Endothelial cell (in vitro differentiated cells): ENCODE measurements around the gene ENO4. TPM values are rescaled to one million over a fixed set of nuclear protein-coding genes. Genes with fewer than 3 reads are reported as not detected.

Experiments used
- DNase-seq: peaks from one replicate; pipeline ENCODE4 v3.0.0; 2021; ENCODE audit warnings: low spot score
- H3K27ac Mint-ChIP-seq: one replicate; pipeline ENCODE4 v1.8.0; 2021; ENCODE audit warnings: mixed read lengths, inconsistent platforms; ENCODE audit not compliant: unreplicated experiment
- H3K27me3 Mint-ChIP-seq: one replicate; pipeline ENCODE4 v1.8.0; 2021; ENCODE audit warnings: mild to moderate bottlenecking, moderate library complexity, mixed read lengths, inconsistent platforms; ENCODE audit not compliant: unreplicated experiment
- H3K36me3 Mint-ChIP-seq: one replicate; pipeline ENCODE4 v1.8.0; 2021; ENCODE audit warnings: mild to moderate bottlenecking, low read depth, mixed read lengths, inconsistent platforms; ENCODE audit not compliant: unreplicated experiment
- H3K4me1 Mint-ChIP-seq: one replicate; pipeline ENCODE4 v1.8.0; 2021; ENCODE audit warnings: mild to moderate bottlenecking, mixed read lengths, inconsistent platforms; ENCODE audit not compliant: unreplicated experiment
- H3K4me3 Mint-ChIP-seq: one replicate; pipeline ENCODE4 v1.8.0; 2021; ENCODE audit warnings: mild to moderate bottlenecking, mixed read lengths, inconsistent platforms; ENCODE audit not compliant: unreplicated experiment
- H3K9me3 Mint-ChIP-seq: one replicate; pipeline ENCODE4 v1.8.0; 2021; ENCODE audit warnings: mixed read lengths, inconsistent platforms; ENCODE audit not compliant: unreplicated experiment
- CTCF ChIP-seq: fragments of 200-600 bp; sonication (generic); IDR thresholded peaks from one replicate; pipeline ENCODE4 v1.5.0; 2021; ENCODE audit warnings: antibody characterized with exemption; ENCODE audit not compliant: unreplicated experiment
- total RNA-seq: library from RNA; stranded (reverse); fragmentation: NEBNext Ultra II Directional; extraction: Animal tissue kit (Norgen Biotek cat#: 25700); gene quantifications from one replicate; pipeline ENCODE4 v1.2.1, GENCODE V29; 2021; ENCODE audit not compliant: unreplicated experiment

ENO4 gene
- total RNA-seq, 1 donor from 2014 or later = 1.1 TPM

- Mint-ChIP-seq H3K27ac (no peak overlapping the region), H3K36me3 (peaks cover 28% of the 10 kb centered on the region), H3K4me1 (no peaks in the 10 kb centered on the region), H3K27me3 (no peaks in the 10 kb centered on the region), H3K9me3 (no peaks in the 10 kb centered on the region), H3K4me3 (no peak overlapping the region)
- no peak for DNase-seq
- no peak for TF ChIP-seq CTCF
These were observed 60.0 kb downstream of the ENO4 start for GRCh38 chr10:116909307-116909706.

- H3K27me3 Mint-ChIP-seq = no peaks in the 10 kb centered on the region
- H3K36me3 Mint-ChIP-seq = peaks cover 34% of the 10 kb centered on the region
- H3K4me1 Mint-ChIP-seq = no peaks in the 10 kb centered on the region
- DNase-seq = no peak
- no peak overlapping the region for H3K4me3 Mint-ChIP-seq
- H3K9me3 Mint-ChIP-seq = no peaks in the 10 kb centered on the region
- no peak for TF ChIP-seq CTCF
- H3K27ac Mint-ChIP-seq = no peak overlapping the region
These were observed 61.6 kb downstream of the ENO4 start for GRCh38 chr10:116910910-116911309.

- TF ChIP-seq CTCF = no peak
- no peak overlapping the region for H3K4me3 Mint-ChIP-seq
- no peak overlapping the region for H3K27ac Mint-ChIP-seq
These were observed 62.9 kb downstream of the ENO4 start for GRCh38 chr10:116912162-116912561.

GRCh38 chr10:116913695-116914094 is 64.4 kb downstream of the ENO4 start:
- H3K27ac Mint-ChIP-seq = no peak overlapping the region
- H3K4me3 Mint-ChIP-seq = no peak overlapping the region
- no peaks in the 10 kb centered on the region for H3K9me3 Mint-ChIP-seq
- no peaks in the 10 kb centered on the region for H3K27me3 Mint-ChIP-seq
- TF ChIP-seq CTCF = no peak
- DNase-seq = no peak
- peaks cover 34% of the 10 kb centered on the region for H3K36me3 Mint-ChIP-seq
- no peaks in the 10 kb centered on the region for H3K4me1 Mint-ChIP-seq

More at GRCh38 chr10:116912162-116912561, 62.9 kb downstream of the ENO4 start:
- no peaks in the 10 kb centered on the region for H3K4me1 Mint-ChIP-seq
- DNase-seq = no peak
- no peaks in the 10 kb centered on the region for H3K9me3 Mint-ChIP-seq
- H3K27me3 Mint-ChIP-seq = no peaks in the 10 kb centered on the region
- H3K36me3 Mint-ChIP-seq = peaks cover 34% of the 10 kb centered on the region

GRCh38 chr10:116915340-116915739 is 66.0 kb downstream of the ENO4 start:
- Mint-ChIP-seq H3K27me3 (no peaks in the 10 kb centered on the region), H3K9me3 (no peaks in the 10 kb centered on the region), H3K27ac (no peak overlapping the region), H3K36me3 (peaks cover 35% of the 10 kb centered on the region), H3K4me1 (no peaks in the 10 kb centered on the region), H3K4me3 (no peak overlapping the region)
- TF ChIP-seq CTCF = no peak
- DNase-seq = no peak
